H1 (cell line): ENCODE measurements around the gene TBC1D16. TPM values are rescaled to one million over a fixed set of nuclear protein-coding genes. Genes with fewer than 3 reads are reported as not detected.

Experiments used
- CTCF ChIA-PET: fragments of 300-600 bp; sonication (Branson Sonifier 250); formaldehyde crosslinking; loops from one replicate; lab custom pipeline; 2021; ENCODE audit not compliant: partially characterized antibody; lab: Charles Lee
- POLR2A ChIA-PET: fragments of 300-600 bp; sonication (Branson Sonifier 250); formaldehyde crosslinking; loops from one replicate; lab custom pipeline; 2021; ENCODE audit warnings: inconsistent platforms; ENCODE audit not compliant: partially characterized antibody; lab: Charles Lee
- DNase-seq, 2 experiments: peaks; one replicate each; pipeline versions ENCODE4 v3.0.0 to v3.0.0-alpha.2; 2010 to 2022; ENCODE audit warnings: low spot score in 2 of 2, low read depth in 1 of 2, mixed read lengths in 1 of 2
- FAIRE-seq: peaks from 2 replicates; lab custom pipeline; 2011; peaks lifted over from hg19 to GRCh38; lab: Jason Lieb, UNC
- H2AFZ ChIP-seq: 2 replicates; pipeline ENCODE4 v1.8.1; 2012; ENCODE audit warnings: low read length, inconsistent platforms
- H2AK5ac ChIP-seq: 2 replicates; pipeline ENCODE4 v1.6.1; 2013; ENCODE audit warnings: low read depth, low read length
- H2BK120ac ChIP-seq: replicated peaks from 2 replicates; pipeline ENCODE3; 2013; ENCODE audit warnings: low read depth, low read length, inconsistent platforms
- H2BK12ac ChIP-seq: 2 replicates; pipeline ENCODE4 v1.6.1; 2013; ENCODE audit warnings: low read depth, low read length
- H2BK15ac ChIP-seq: 2 replicates; pipeline ENCODE4 v1.6.1; 2013; ENCODE audit warnings: low read length
- H2BK20ac ChIP-seq: 2 replicates; pipeline ENCODE4 v1.6.1; 2013; ENCODE audit warnings: low read length
- H2BK5ac ChIP-seq: 2 replicates; pipeline ENCODE4 v1.6.1; 2013; ENCODE audit warnings: low read depth, low read length
- H3K14ac ChIP-seq: 2 replicates; pipeline ENCODE4 v1.6.1; 2013; ENCODE audit warnings: inconsistent platforms; ENCODE audit not compliant: insufficient read length
- H3K18ac ChIP-seq: 2 replicates; pipeline ENCODE4 v1.6.1; 2013; ENCODE audit warnings: low read length; ENCODE audit errors: extremely low read depth
- H3K23ac ChIP-seq: 2 replicates; pipeline ENCODE4 v1.6.1; 2013; ENCODE audit warnings: inconsistent platforms; ENCODE audit not compliant: insufficient read length
- H3K23me2 ChIP-seq: 2 replicates; pipeline ENCODE4 v1.6.1; 2013; ENCODE audit warnings: low read depth, low read length
- H3K27ac ChIP-seq: 2 replicates; pipeline ENCODE4 v1.6.1; 2011; ENCODE audit warnings: low read depth, low read length, inconsistent platforms
- H3K27me3 ChIP-seq, 4 experiments: replicated peaks in 1 of 4; 1 replicate in 1 of 4; 2 replicates in 3 of 4; pipeline versions ENCODE4 v1.6.1 to v1.8.1; 2011 to 2013; ENCODE audit warnings: low read length in 3 of 4, mild to moderate bottlenecking in 3 of 4, inconsistent platforms in 2 of 4, mixed read lengths in 2 of 4, moderate library complexity in 1 of 4; ENCODE audit not compliant: control insufficient read depth in 3 of 4, insufficient read depth in 3 of 4; ENCODE audit errors: extremely low read depth in 1 of 4
- H3K36me3 ChIP-seq, 4 experiments: 2 replicates each; pipeline versions ENCODE4 v1.6.1 to v1.8.1; 2011 to 2013; ENCODE audit warnings: mild to moderate bottlenecking in 4 of 4, low read length in 3 of 4, moderate library complexity in 2 of 4, control low read depth in 1 of 4, inconsistent platforms in 1 of 4; ENCODE audit not compliant: insufficient read depth in 4 of 4, control insufficient read depth in 2 of 4
- H3K4ac ChIP-seq: replicated peaks from 2 replicates; pipeline ENCODE3; 2013; ENCODE audit warnings: low read length, low read depth, mixed read lengths, inconsistent platforms; ENCODE audit not compliant: insufficient read length
- H3K4me1 ChIP-seq, 4 experiments: replicated peaks in 1 of 4; 1 replicate in 1 of 4; 2 replicates in 3 of 4; pipeline versions ENCODE4 v1.6.1 to v1.8.1; 2011 to 2013; ENCODE audit warnings: low read length in 3 of 4, inconsistent platforms in 2 of 4, mixed read lengths in 1 of 4; ENCODE audit not compliant: insufficient read depth in 4 of 4, control insufficient read depth in 3 of 4
- H3K4me2 ChIP-seq, 2 experiments: 2 replicates each; pipeline versions ENCODE4 v1.6.1 to v1.8.1; 2011 to 2013; ENCODE audit warnings: low read depth in 2 of 2, low read length in 2 of 2, control low read depth in 1 of 2, inconsistent platforms in 1 of 2, mild to moderate bottlenecking in 1 of 2; ENCODE audit not compliant: insufficient read depth in 1 of 2
- H3K4me3 ChIP-seq, 4 experiments: fragments of 200-600, 300-600 bp in 1 of 4; sonication (generic), shearing (Covaris generic), sonication (Bioruptor Twin) in 1 of 4; 2 replicates each; pipeline versions ENCODE4 v1.5.1 to v1.8.1; 2011 to 2016; ENCODE audit warnings: low read length in 4 of 4, low read depth in 3 of 4, control low read depth in 2 of 4, inconsistent platforms in 2 of 4, mild to moderate bottlenecking in 2 of 4, mixed read lengths in 1 of 4, moderate library complexity in 1 of 4; ENCODE audit not compliant: insufficient read depth in 2 of 4; ENCODE audit errors: extremely low read depth in 1 of 4
- H3K56ac ChIP-seq: replicated peaks from 2 replicates; pipeline ENCODE3; 2013; ENCODE audit warnings: low read depth, mild to moderate bottlenecking, mixed read lengths, low read length, inconsistent platforms; ENCODE audit not compliant: insufficient read length
- H3K79me1 ChIP-seq: 2 replicates; pipeline ENCODE4 v1.6.1; 2013; ENCODE audit warnings: low read depth, low read length, control low read depth
- H3K79me2 ChIP-seq, 2 experiments: 2 replicates each; pipeline versions ENCODE4 v1.6.1 to v1.8.1; 2012 to 2013; ENCODE audit warnings: low read length in 2 of 2, mild to moderate bottlenecking in 2 of 2, inconsistent platforms in 1 of 2; ENCODE audit not compliant: insufficient read depth in 2 of 2, control insufficient read depth in 1 of 2
- H3K9ac ChIP-seq, 4 experiments: replicated peaks in 1 of 4; 1 replicate in 1 of 4; 2 replicates in 3 of 4; pipeline versions ENCODE4 v1.6.1 to v1.8.1; 2011 to 2013; ENCODE audit warnings: low read depth in 3 of 4, low read length in 3 of 4, control low read depth in 2 of 4, mild to moderate bottlenecking in 2 of 4, moderate library complexity in 2 of 4, inconsistent platforms in 1 of 4; ENCODE audit errors: extremely low read depth in 1 of 4
- H3K9me3 ChIP-seq, 2 experiments: 2 replicates each; pipeline versions ENCODE4 v1.6.1 to v1.8.1; 2012 to 2013; ENCODE audit warnings: mild to moderate bottlenecking in 2 of 2, moderate library complexity in 2 of 2, control low read depth in 1 of 2, inconsistent platforms in 1 of 2, low read depth in 1 of 2, low read length in 1 of 2, mixed read lengths in 1 of 2; ENCODE audit not compliant: insufficient read depth in 2 of 2
- H4K20me1 ChIP-seq, 2 experiments: replicated peaks in 1 of 2; 2 replicates each; pipeline versions ENCODE3 to v1.8.1; 2011 to 2013; ENCODE audit warnings: inconsistent platforms in 2 of 2, low read length in 2 of 2, mild to moderate bottlenecking in 1 of 2; ENCODE audit not compliant: insufficient read depth in 2 of 2, control insufficient read depth in 1 of 2
- H4K5ac ChIP-seq: 2 replicates; pipeline ENCODE4 v1.6.1; 2013; ENCODE audit warnings: low read length, low read depth, mixed read lengths, inconsistent platforms; ENCODE audit not compliant: insufficient read length
- H4K8ac ChIP-seq: 2 replicates; pipeline ENCODE4 v1.8.0; 2013; ENCODE audit warnings: mild to moderate bottlenecking, moderate library complexity, low read length, inconsistent platforms; ENCODE audit not compliant: insufficient read depth; ENCODE audit errors: extremely low read depth
- H4K91ac ChIP-seq: replicated peaks from 2 replicates; pipeline ENCODE3; 2013; ENCODE audit warnings: low read length, mixed read lengths, inconsistent platforms; ENCODE audit not compliant: insufficient read length
- CHD1 ChIP-seq: IDR thresholded peaks from 2 replicates; pipeline ENCODE4 v1.6.1; 2012; ENCODE audit warnings: low read depth, low read length, improper control_type of control experiment
- CTBP2 ChIP-seq: IDR thresholded peaks from 2 replicates; pipeline ENCODE4 v1.7.0; 2011; ENCODE audit warnings: borderline replicate concordance, mild to moderate bottlenecking, moderate library complexity, mixed read lengths, low read length; ENCODE audit not compliant: insufficient read depth, insufficient read length
- FOSL1 ChIP-seq: IDR thresholded peaks from 2 replicates; pipeline ENCODE4 v1.6.1; 2011; ENCODE audit warnings: mild to moderate bottlenecking, low read depth, low read length, moderate library complexity; ENCODE audit not compliant: insufficient read depth
- HDAC6 ChIP-seq: IDR thresholded peaks from one replicate; pipeline ENCODE4 v1.7.1; 2012; ENCODE audit warnings: low read depth, mild to moderate bottlenecking, inconsistent platforms, low read length, moderate library complexity
- JUND ChIP-seq: IDR thresholded peaks from 2 replicates; pipeline ENCODE4 v1.6.1; 2011; ENCODE audit warnings: mild to moderate bottlenecking, improper control_type of control experiment, low read length
- RAD21 ChIP-seq, 2 experiments: IDR thresholded peaks in 1 of 2; conservative IDR thresholded peaks in 1 of 2; 2 replicates each; pipeline ENCODE4 v1.6.1; 2011; ENCODE audit warnings: low read depth in 2 of 2, low read length in 2 of 2, improper control_type of control experiment in 1 of 2, inconsistent platforms in 1 of 2, mild to moderate bottlenecking in 1 of 2, moderate library complexity in 1 of 2
- RXRA ChIP-seq: IDR thresholded peaks from 2 replicates; pipeline ENCODE4 v1.6.1; 2011; ENCODE audit warnings: low read depth, mild to moderate bottlenecking, low read length, moderate library complexity; ENCODE audit not compliant: insufficient read depth
- SUZ12 ChIP-seq: fragments of 200-600 bp; sonication (generic); IDR thresholded peaks from 2 replicates; pipeline ENCODE4 v1.6.1; 2012; ENCODE audit warnings: mild to moderate bottlenecking, inconsistent platforms, low read length, moderate library complexity, mixed read lengths
- TAF1 ChIP-seq: IDR thresholded peaks from 2 replicates; pipeline ENCODE4 v1.6.1; 2011; ENCODE audit warnings: mild to moderate bottlenecking, low read depth, low read length
- TEAD4 ChIP-seq: IDR thresholded peaks from 2 replicates; pipeline ENCODE4 v1.6.1; 2012; ENCODE audit warnings: low read depth, low read length, inconsistent platforms, mixed read lengths
- USF2 ChIP-seq: IDR thresholded peaks from 2 replicates; pipeline ENCODE4 v1.6.1; 2011; ENCODE audit warnings: low read length, improper control_type of control experiment
- WGBS, 2 experiments: shearing (Covaris generic) in 1 of 2; methylation state at CpG; one replicate each; pipeline versions ENCODE4 v1.1.6 to v1.1.7; 2013 to 2015; ENCODE audit warnings: low lambda C conversion rate in 2 of 2, mixed read lengths in 2 of 2, inconsistent platforms in 1 of 2, low coverage in 1 of 2, missing lambda C conversion rate in 1 of 2; ENCODE audit not compliant: insufficient replicate concordance in 2 of 2, insufficient coverage in 1 of 2, insufficient read length in 1 of 2; ENCODE audit errors: extremely low coverage in 1 of 2, missing lambda C conversion rate in 1 of 2; 5-methylcytosine and 5-hydroxymethylcytosine counted together
- polyA plus RNA-seq, 7 experiments: library from polyadenylated mRNA; depleted of rRNA in 3 of 7; stranded (reverse) in 5 of 7; unstranded in 2 of 7; fragments of >200 nt in 5 of 7; fragments of 200-250 nt in 2 of 7; gene quantifications; 1 replicate in 5 of 7; 2 replicates in 1 of 7; 4 replicates in 1 of 7; pipeline versions ENCODE4 v1.2.1 to v1.2.3, GENCODE V29; 2011 to 2013; ENCODE audit warnings: missing spikeins in 2 of 7, mixed read lengths in 2 of 7
- total RNA-seq: library from RNA; stranded (reverse); fragmentation: NEBNext Ultra II Directional; extraction: Animal tissue kit (Norgen Biotek cat#: 25700); gene quantifications from 2 replicates; pipeline ENCODE4 v1.2.1, GENCODE V29; 2021

Gene TBC1D16
- total and polyA plus RNA-seq, 2 of the 8 experiments (the other 6 are each of a cell fraction or from before 2014, with no cell fraction given) = 21.1 to 109 TPM

GRCh38 chr17:79940459-79941087 is 95.1 kb downstream of the TBC1D16 start:
- H3K27me3 ChIP-seq = no peaks in the 10 kb centered on the region
- no peak overlapping the region for H3K9ac ChIP-seq
- H2BK15ac ChIP-seq = no peak overlapping the region
- no peak overlapping the region for H2AFZ ChIP-seq
- H2AK5ac ChIP-seq = no peak overlapping the region
- H2BK5ac ChIP-seq = no peak overlapping the region
- ChIA-PET CTCF (interaction anchor here (0.7 to 1.2 kb wide), 4 partner anchors 10 to 133 kb away, joined by 3 to 5 read pairs (median 4); no protein-coding TSS in a partner anchor), POLR2A (interaction anchor here (1.3 to 11.0 kb wide), 3 partner anchors 9 to 37 kb away, joined by 3 to 152 read pairs (median 18); no protein-coding TSS in a partner anchor)
- 0 out of 2 replicates have a peak, but pooled peaks cover 2% of the 10 kb centered on the region for H3K79me1 ChIP-seq
- H2BK12ac ChIP-seq = no peak overlapping the region
- H3K4ac ChIP-seq = no peak overlapping the region
- no peak overlapping the region for H3K23ac ChIP-seq
- no peak overlapping the region for H3K27ac ChIP-seq
- no peak overlapping the region for H3K4me2 ChIP-seq
- no peak overlapping the region for H3K4me3 ChIP-seq
- FAIRE-seq (no peak), DNase-seq (no peak)
- no peak overlapping the region for H2BK120ac ChIP-seq
- H4K20me1 ChIP-seq = peaks cover 9 to 10% of the 10 kb centered on the region in 2 experiments
- no peak overlapping the region for H4K8ac ChIP-seq
- no peak overlapping the region for H4K5ac ChIP-seq
- H3K79me2 ChIP-seq = no peaks in the 10 kb centered on the region
- 95% methylated on average over 31 of the region's 31 CpGs; no CpG with 5 or more reads in 1 of the 2 experiments for WGBS, 2 experiments
- H3K56ac ChIP-seq = no peak overlapping the region
- H3K14ac ChIP-seq = no peak overlapping the region
- H2BK20ac ChIP-seq = no peak overlapping the region
- no peak overlapping the region for H4K91ac ChIP-seq
- H3K4me1 ChIP-seq = peaks cover 0 to 15% (median 10%) of the 10 kb centered on the region in 4 experiments; a peak in 6 of 7 replicates
- H3K9me3 ChIP-seq = no peaks in the 10 kb centered on the region
- H3K23me2 ChIP-seq = no peaks in the 10 kb centered on the region
- no peak overlapping the region for H3K18ac ChIP-seq
- H3K36me3 ChIP-seq = peaks cover 9 to 38% (median 30%) of the 10 kb centered on the region in 4 experiments; a peak in 7 of 8 replicates
- TF ChIP-seq RAD21 (IDR thresholded peaks at IDR 0.05 in 1 of 2, conservative IDR thresholded peaks at IDR 0.05 in 1 of 2; ENCODE audit: low read depth in 2 of 2, low read length in 2 of 2) = no peak
- TF ChIP-seq TAF1 = no peak
- TF ChIP-seq RXRA = no peak
- no peak for TF ChIP-seq CHD1
- no peak for TF ChIP-seq SUZ12
- TF ChIP-seq HDAC6 = no peak
- no peak for TF ChIP-seq CTBP2
- TF ChIP-seq JUND = no peak
- no peak for TF ChIP-seq USF2
- no peak for TF ChIP-seq FOSL1
- TF ChIP-seq TEAD4 = no peak
